GM12875 (cell line): ENCODE measurements around the gene FSCN2.

Source experiments
- H3K4me3 ChIP-seq: one replicate; pipeline ENCODE4 v1.5.1; 2011; ENCODE audit warnings: low read depth, low read length, control low read depth
- TF ChIP-seq, protein P1 (sequence below): IDR thresholded peaks from 2 replicates; pipeline ENCODE4 v1.5.1; 2011; ENCODE audit warnings: low read depth, mild to moderate bottlenecking, control low read depth, inconsistent platforms, low read length, moderate library complexity, borderline replicate concordance; ENCODE audit not compliant: insufficient read depth

FSCN2 gene

DNA sequence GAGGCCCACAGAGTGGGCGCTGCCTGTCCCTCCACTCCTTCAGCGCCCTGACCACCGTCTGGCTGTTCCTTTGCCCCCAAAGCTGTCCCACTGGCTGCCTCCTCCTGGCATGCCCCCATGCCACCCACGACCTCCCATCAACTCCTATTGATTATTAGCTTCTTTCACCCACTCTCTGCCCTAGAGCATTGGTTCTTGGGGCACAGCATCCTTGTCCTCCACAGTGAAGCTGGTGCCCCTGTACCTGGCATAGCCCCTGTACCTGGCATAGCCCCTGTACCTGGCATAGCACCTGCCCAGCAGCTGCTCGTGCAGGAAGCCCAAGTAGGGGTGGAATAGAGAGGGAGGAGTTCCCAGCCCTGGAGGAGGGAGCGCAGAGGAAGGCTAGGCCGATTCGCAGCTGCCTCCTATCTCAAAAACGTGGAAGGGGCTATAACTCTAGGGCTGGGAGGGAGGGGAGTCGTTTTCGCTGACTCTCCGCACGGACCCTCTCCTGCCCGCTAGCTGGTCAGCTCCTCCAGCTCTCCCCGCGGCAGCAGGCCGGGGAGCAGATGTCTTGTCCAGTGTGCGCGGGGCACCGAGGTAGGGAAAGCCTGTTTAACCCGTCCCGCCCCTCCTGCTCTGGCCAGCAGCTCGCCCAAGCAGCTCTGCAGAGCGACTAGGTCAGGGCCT is 9.9 kb upstream of the FSCN2 start:
- peak overlapping the region; percentile 62 for H3K4me3 ChIP-seq
- TF ChIP-seq, protein P1, sequence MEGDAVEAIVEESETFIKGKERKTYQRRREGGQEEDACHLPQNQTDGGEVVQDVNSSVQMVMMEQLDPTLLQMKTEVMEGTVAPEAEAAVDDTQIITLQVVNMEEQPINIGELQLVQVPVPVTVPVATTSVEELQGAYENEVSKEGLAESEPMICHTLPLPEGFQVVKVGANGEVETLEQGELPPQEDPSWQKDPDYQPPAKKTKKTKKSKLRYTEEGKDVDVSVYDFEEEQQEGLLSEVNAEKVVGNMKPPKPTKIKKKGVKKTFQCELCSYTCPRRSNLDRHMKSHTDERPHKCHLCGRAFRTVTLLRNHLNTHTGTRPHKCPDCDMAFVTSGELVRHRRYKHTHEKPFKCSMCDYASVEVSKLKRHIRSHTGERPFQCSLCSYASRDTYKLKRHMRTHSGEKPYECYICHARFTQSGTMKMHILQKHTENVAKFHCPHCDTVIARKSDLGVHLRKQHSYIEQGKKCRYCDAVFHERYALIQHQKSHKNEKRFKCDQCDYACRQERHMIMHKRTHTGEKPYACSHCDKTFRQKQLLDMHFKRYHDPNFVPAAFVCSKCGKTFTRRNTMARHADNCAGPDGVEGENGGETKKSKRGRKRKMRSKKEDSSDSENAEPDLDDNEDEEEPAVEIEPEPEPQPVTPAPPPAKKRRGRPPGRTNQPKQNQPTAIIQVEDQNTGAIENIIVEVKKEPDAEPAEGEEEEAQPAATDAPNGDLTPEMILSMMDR, result no peak

DNA sequence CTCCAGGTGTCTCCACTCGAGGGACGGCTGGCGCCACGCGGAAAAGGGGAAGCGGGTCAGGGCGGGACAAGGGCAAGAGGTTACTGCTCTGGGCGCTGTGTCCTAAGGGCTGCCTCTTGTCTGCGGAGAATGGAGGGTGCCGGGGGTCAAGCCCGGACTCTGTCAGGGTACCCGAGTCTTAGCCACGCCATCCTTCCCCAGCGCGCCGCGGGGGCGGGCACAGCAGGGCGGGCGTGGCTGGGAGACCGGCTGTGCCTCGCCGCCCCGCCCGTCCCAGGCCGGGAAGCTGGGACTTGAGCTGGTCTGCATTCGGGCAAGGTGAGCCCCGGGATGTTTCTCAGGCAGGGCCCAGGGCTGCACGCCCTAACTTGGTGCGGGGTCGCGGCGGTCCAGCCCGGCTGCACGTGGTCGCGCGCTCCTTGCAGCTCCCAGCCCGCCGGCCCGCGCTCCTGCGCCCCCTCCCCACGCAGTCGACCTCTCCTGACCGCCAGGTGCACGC is 9.3 kb upstream of the FSCN2 start:
- TF ChIP-seq, protein P1, result no peak
- H3K4me3 ChIP-seq, result peak overlapping the region; percentile 62

DNA sequence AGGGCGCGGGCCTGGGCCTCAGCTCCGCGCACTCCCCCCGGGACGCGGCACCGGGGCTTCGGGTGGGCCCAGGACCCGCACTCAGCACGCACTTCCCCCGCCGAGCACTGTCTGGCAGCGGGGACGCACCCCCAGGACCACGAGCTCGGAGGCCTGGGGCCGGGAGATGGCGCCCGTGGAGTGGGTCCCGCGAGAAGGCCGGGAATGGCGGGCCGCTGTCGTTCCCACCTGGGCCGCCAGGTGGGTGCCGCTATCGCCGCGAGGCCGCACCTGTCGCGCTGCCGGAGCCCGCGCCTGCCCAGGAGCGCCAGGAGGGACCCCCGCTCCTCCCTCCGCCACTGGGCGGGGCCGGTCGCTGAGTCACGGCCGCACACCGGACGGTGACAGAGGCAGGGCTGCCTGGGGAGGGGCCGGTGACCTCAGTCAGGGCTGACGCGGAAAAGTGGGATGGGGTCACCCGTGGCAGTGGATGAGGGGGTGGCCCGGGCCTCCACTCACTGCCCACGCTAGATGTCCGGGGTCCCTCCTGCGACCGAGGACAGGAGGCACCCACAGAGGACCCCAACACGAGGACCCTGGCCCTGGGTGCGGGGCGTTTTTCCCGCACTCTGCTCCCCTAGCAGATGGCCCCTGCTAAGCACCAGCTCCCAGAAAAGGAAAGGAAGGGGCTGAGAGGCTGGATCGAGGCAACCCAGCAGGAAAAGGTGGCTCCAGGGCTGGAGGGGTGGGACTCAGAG is 8.7 kb upstream of the FSCN2 start:
- TF ChIP-seq, protein P1, result peak; percentile 73
- peak overlapping the region; percentile 62 for H3K4me3 ChIP-seq

GRCh38 chr17:81520021-81520901 is 7.9 kb upstream of the FSCN2 start:
- TF ChIP-seq, protein P1, result no peak
- H3K4me3 ChIP-seq, result peak overlapping the region; percentile 62

DNA sequence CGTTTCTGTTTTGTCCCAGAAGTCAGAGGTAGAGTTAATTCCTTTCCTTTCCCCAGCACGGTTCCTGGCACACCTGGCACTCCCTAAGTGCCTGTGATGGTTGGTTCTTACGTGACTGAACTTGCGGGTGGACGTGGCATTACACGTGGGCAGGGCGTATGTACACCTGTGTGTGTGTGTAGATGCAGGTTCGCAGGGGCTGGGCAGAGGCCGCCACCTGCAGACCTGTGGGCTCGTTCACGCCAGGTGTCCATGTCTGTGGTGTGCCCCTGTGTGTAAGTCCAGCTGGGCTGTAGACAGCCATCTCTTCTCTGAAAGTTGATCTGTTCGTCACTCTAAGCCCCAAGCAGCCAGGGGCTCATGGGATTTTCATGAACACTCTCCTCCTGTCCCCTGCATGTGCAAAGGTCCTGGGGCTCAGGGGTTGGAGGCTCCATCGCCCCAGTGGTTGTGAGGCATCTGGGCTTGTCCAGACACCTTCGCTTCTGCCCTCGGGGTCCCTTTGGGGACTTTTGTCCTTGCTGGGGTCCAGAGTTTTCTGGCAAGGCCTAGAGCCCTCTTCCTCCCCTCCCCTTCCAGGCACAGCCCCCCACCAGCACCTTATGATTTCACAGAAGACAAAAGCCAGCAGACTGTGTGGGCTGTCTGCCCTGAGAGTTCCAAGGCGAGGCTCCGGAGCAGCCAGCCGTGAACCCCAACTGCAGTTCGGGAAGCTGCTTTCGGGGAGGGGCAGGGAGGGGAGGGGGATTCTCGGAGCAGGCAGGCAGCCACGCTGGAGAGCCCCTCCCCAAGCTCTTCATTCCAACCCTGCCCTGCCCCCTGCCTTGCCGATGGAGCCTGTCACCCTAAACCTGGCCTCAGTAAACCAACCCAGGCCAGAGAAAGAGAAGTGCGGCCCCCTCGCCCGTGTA is 5.4 kb upstream of the FSCN2 start:
- no peak overlapping the region for H3K4me3 ChIP-seq

DNA sequence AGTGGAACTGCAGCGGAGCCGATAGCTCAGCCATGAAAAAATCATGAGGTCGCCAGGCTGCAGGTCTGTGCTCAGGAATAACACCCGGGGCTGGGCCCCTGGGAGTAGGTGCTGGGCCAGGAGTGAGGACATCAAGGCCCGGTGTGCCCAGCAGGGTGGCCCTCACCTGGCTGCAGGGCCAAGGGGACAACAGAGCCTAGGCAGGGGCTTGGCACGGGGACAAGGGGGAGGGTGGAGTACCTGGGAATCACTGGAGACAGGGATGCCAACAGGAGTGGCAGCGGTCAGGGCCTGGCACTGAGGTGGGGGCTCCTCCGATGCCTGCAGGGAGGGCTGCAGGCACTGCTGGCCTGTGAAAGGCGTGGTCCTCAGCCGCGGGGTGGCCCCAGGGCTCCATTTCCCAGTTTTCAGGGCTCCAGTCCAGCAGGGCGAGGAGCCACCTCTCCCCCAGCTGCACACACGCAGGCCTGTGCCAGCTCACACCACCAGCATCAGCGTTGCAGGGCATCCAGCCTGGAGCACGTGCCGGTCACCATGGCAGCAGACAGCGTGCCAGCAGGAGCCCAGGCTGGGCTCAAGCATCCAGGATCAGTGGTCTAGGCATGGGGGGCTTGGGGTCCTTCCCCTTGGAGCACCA is 4.7 kb upstream of the FSCN2 start:
- H3K4me3 ChIP-seq, result no peak overlapping the region
- TF ChIP-seq, protein P1, result no peak

More for the DNA sequence above, 5.4 kb upstream of the FSCN2 start:
- TF ChIP-seq, protein P1, result no peak
